WERI-Rb-1 (cell line): ENCODE data around the gene MSANTD7.

Experiments
- DNase-seq: peaks from one replicate; pipeline ENCODE4 v3.0.0-alpha.2; 2020
- H3K27ac ChIP-seq: fragments of 250-450 bp; sonication (Bioruptor Pico); 2 replicates; pipeline ENCODE4 v1.5.1; 2020; ENCODE audit warnings: mild to moderate bottlenecking, moderate library complexity
- H3K27me3 ChIP-seq: fragments of 250-450 bp; sonication (Bioruptor Pico); 2 replicates; pipeline ENCODE4 v1.5.1; 2021; ENCODE audit warnings: mild to moderate bottlenecking, low read depth, moderate library complexity; ENCODE audit not compliant: insufficient read depth, severe bottlenecking
- H3K36me3 ChIP-seq: fragments of 250-450 bp; sonication (Bioruptor Pico); 2 replicates; pipeline ENCODE4 v1.5.1; 2020; ENCODE audit warnings: mild to moderate bottlenecking, moderate library complexity
- H3K4me3 ChIP-seq: 2 replicates; pipeline ENCODE4 v1.5.1; 2011; ENCODE audit warnings: low read depth, mild to moderate bottlenecking, control low read depth, low read length
- H3K9me3 ChIP-seq: fragments of 250-450 bp; sonication (Bioruptor Pico); 2 replicates; pipeline ENCODE4 v1.5.1; 2021; ENCODE audit warnings: mild to moderate bottlenecking, moderate library complexity; ENCODE audit not compliant: severe bottlenecking
- CTCF ChIP-seq: IDR thresholded peaks from 2 replicates; pipeline ENCODE4 v1.5.1; 2011; ENCODE audit warnings: low read depth, mild to moderate bottlenecking, control low read depth, inconsistent platforms, low read length

Gene MSANTD7

DNA sequence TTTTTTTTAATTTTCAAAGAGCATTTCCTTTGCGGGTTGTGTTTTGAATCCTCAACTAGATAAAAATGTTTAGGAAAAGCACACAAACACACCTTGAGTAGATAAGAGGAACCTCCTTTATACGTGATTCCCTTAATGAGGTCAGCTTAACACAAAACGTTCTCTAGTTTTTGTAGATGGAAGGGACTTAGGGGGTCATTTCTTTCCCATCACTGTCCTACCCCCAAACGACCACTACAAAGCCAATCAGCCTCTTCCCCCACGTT, 41.8 kb downstream of the MSANTD7 start:
- Histone ChIP-seq H3K27ac (no peak overlapping the region), H3K27me3 (no peaks in the 10 kb centered on the region), H3K4me3 (peak overlapping the region; percentile 93), H3K9me3 (no peaks in the 10 kb centered on the region), H3K36me3 (peaks cover 8% of the 10 kb centered on the region; the same call in 1 of the 2 replicates)
- TF ChIP-seq CTCF: no peak
- no peak for DNase-seq

- H3K9me3 ChIP-seq: no peaks in the 10 kb centered on the region
- no peak overlapping the region for H3K27ac ChIP-seq
- peak overlapping the region; percentile 93 for H3K4me3 ChIP-seq
- no peaks in the 10 kb centered on the region for H3K27me3 ChIP-seq
- no peak for DNase-seq
- no peak for TF ChIP-seq CTCF
- peaks cover 8% of the 10 kb centered on the region; the same call in 1 of the 2 replicates for H3K36me3 ChIP-seq
Observed at GRCh38 chr10:14880229-14880628, 42.1 kb downstream of the MSANTD7 start.

DNA sequence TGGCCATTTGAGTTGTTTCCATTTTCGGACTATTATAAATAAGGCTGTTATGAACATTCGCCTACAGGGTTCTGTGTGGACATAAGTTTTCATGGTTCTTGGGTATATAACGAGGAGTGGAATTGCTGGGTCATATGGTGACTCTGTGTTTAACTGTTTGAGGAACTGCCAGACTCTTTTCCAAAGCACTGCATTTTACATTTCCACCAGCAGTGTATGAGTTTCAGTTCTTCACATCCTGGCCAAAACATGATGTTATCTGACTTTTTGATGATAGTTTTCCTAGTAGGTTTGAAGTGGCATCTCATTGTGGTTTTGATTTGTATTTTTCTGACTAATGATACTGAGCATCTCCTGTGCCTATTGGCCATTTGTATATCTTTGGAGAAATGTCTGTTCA, 46.0 kb downstream of the MSANTD7 start:
- no peak for TF ChIP-seq CTCF
- no peaks in the 10 kb centered on the region for H3K27me3 ChIP-seq
- no peaks in the 10 kb centered on the region for H3K9me3 ChIP-seq

More for the DNA sequence above, 46.0 kb downstream of the MSANTD7 start:
- Histone ChIP-seq H3K36me3 (peaks cover 13% of the 10 kb centered on the region; the same call in 1 of the 2 replicates), H3K27ac (no peak overlapping the region), H3K4me3 (no peak overlapping the region)
- DNase-seq: no peak
